ENCODE results near the gene NLE1.
A peak's percentile ranks its signal among the peaks of the same experiment; 100 is the strongest.

The NLE1 gene

DNA sequence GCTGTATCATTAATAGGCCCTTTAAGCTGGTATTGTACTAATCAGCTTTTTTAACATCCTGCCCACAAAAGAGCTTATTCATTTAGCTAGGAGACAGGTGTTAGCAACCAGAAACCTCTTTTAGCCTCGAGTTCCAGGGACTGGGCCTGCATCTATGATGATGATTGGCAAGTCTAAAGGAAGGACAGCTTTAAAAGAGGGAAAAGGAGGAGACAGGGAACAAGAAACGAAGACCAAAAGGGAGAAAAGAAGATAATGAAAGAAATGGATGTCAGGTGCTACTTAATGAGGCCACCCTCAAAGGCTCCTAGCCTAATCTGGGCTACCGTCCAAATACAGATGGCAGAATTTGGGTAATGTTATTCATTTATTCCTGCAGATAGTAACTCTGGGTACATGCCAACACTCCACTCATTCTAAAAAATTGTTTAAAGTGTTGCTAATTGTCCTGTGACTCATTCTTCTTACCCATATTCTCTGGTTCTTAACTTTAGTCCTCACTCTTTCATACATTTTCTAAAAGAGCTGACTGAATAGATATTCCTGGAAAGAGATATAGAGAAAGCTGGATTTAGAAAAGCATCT lies 59.9 kb downstream of the NLE1 start:
- TF ChIP-seq, protein P1, sequence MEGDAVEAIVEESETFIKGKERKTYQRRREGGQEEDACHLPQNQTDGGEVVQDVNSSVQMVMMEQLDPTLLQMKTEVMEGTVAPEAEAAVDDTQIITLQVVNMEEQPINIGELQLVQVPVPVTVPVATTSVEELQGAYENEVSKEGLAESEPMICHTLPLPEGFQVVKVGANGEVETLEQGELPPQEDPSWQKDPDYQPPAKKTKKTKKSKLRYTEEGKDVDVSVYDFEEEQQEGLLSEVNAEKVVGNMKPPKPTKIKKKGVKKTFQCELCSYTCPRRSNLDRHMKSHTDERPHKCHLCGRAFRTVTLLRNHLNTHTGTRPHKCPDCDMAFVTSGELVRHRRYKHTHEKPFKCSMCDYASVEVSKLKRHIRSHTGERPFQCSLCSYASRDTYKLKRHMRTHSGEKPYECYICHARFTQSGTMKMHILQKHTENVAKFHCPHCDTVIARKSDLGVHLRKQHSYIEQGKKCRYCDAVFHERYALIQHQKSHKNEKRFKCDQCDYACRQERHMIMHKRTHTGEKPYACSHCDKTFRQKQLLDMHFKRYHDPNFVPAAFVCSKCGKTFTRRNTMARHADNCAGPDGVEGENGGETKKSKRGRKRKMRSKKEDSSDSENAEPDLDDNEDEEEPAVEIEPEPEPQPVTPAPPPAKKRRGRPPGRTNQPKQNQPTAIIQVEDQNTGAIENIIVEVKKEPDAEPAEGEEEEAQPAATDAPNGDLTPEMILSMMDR (IDR thresholded peaks at IDR 0.05; ENCODE audit: insufficient read depth, low read length, missing control alignments) = no peak
- POLR2A ChIA-PET = interaction anchor here (1.3 kb wide), 1 partner anchor 102 kb away, joined by 8 read pairs; the partner anchor contains the start of gene LIG3
- DNase-seq (ENCODE audit: low read depth, low spot score) = peak; percentile 53
- CTCF ChIA-PET = interaction anchor here (1.4 to 1.7 kb wide), 3 partner anchors 8 to 83 kb away, joined by 4 read pairs; partner anchors contain the start of gene RFFL
- H3K4me3 ChIP-seq (ENCODE audit: low read depth, low read length) = no peak overlapping the region

DNA sequence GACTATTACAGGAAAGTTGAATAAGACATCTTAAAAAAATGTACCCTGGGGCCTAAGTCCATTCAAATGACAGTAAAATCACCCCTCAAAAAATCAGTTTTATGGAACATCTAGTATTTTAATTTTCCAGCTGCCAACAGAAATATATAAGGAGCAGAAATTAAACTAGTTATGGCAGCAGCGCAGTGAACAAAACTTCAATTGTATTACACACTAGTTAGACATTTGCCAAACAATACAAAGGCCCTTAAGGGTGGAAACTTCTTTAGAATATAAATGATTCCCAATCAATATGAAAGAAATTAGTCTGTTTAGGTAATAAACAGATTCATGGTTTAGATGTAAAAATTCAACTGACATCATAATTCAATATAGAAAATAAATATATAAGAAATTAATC lies 60.5 kb downstream of the NLE1 start:
- CTCF ChIA-PET = interaction anchor here (1.6 to 1.7 kb wide), 2 partner anchors 9 to 17 kb away, joined by 4 read pairs; partner anchors contain the start of gene RFFL
- POLR2A ChIA-PET = interaction anchor here (1.3 kb wide), 1 partner anchor 101 kb away, joined by 8 read pairs; the partner anchor contains the start of gene LIG3
- no peak for DNase-seq (ENCODE audit: low read depth, low spot score)
- no peak overlapping the region for H3K4me3 ChIP-seq (ENCODE audit: low read depth, low read length)
- TF ChIP-seq, protein P1 (IDR thresholded peaks at IDR 0.05; ENCODE audit: insufficient read depth, low read length, missing control alignments) = no peak

DNA sequence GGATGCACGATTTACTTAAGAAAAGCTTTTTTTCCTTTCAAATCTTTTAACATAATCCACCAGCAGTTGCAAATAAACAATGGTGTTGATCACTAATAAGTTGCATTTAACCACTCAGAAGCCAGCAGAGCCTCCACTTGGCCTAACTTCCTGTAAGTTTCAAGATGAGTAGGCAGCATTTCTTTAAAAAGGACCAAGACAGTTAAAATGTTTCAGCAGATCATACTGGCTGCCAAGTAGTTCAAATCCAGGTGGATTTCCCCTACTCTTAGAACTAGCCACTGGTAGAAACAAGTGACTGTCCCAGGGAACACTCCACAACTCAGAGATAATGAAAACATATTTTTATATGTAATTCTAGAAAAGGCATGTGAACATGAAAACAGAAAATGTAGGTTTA lies 61.6 kb downstream of the NLE1 start:
- no peak overlapping the region for H3K4me3 ChIP-seq (ENCODE audit: low read depth, low read length)
- DNase-seq (ENCODE audit: low read depth, low spot score) = no peak
- TF ChIP-seq, protein P1 (IDR thresholded peaks at IDR 0.05; ENCODE audit: insufficient read depth, low read length, missing control alignments) = no peak
- ChIA-PET CTCF (interaction anchor here (2.2 kb wide), 1 partner anchor 9 kb away, joined by 8 read pairs; no protein-coding TSS in a partner anchor), POLR2A (no interaction called here)

DNA sequence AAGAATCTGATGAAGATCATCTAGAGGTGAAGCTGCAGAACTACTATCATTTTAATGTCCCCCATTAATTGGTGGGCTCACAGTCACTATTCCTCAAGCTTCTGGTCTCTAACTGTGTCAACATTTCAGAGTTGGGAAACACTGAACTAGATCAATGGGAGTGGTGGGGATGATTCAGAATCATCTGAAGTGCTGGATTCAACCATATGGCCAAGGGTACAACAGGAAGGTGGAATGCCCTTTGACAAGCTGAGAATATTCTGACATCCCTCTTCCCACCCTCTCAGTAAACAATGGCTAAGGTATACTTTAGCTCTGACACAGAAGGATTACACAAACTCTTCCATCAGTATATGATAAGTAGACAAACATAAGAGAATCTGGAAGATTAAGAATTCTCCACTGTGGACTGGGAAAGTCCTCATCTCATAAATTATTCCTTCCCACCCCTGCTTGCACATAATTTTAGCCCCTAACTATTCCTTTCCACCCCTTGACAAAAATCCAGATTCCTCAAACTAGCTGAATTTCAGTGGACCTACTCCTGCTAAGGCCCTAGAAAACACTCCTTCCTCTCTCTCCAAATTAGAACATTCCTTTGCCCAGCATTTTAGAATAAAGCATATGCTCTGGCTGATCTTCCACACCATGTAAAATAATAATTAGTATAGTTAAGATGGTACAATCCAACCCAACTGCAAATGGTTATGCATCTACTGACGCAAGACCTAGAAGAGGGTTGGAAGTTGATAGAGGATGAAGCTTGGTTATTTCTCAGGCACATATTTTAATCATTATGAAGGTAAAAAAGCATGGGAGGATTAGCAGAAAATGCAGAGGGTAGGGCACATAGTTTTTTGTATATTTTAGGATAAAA lies 62.3 kb downstream of the NLE1 start:
- ChIA-PET CTCF (interaction anchor here (2.2 kb wide), 1 partner anchor 10 kb away, joined by 8 read pairs; no protein-coding TSS in a partner anchor), POLR2A (interaction anchor here (0.7 kb wide), 1 partner anchor 57 kb away, joined by 3 read pairs; no protein-coding TSS in a partner anchor)
- H3K4me3 ChIP-seq (ENCODE audit: low read depth, low read length) = no peak overlapping the region
- TF ChIP-seq, protein P1 (IDR thresholded peaks at IDR 0.05; ENCODE audit: insufficient read depth, low read length, missing control alignments) = no peak
- DNase-seq (ENCODE audit: low read depth, low spot score) = no peak
